HG03108 (cell line): Measurements from ENCODE around the gene RARG.
"Not testable (repeated sequence)": the region's sequence is repeated elsewhere in the genome, so short reads cannot be mapped to it uniquely, and the experiment has no call there.

Experiments
- ATAC-seq: cut with Tn5 transposase; IDR thresholded peaks from one replicate; pipeline ENCODE4 v1.9.1; 2021; ENCODE audit warnings: moderate library complexity; ENCODE audit not compliant: unreplicated experiment

Gene RARG

DNA sequence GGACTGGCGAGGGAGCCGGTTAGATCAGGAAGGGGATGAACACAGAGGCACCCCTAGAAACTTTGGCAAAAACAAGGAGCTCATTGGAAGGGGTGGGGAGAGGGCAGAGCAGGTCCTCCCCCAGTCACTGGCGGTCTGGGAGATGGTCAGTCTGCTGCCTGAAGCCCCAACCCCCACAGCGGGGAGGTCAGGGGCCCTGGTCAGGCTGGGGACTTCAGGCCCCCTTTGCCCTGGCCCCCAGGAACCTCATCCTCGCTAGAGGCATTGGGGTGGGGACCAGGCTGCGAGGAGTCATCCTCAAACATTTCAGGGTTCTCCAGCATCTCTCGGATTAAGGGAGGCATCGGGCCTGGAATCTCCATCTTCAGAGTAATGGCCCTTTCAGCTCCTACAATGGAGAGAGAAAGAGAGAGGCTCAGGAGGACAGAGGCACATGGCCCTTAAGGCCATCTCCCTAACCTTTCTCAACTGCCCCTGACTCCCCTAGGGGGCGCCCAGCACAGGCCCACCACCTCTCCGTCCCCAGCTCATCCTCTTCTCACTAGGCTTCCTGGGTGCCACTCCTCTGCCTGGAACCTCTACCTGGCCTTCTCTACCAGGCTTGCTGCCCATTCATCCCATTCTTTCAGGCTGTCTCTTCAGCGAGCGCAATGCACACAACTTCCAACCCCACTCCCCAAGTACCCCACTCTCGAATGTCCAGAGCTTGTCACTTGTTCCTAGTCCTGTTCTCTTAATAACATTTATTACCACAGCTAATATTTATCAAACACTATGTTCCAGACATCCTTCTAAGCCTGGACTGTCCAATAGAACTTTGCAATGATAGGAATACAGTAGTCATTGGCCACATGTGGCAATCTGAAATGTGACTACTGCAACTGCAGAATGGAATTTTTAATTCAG is 20.3 kb downstream of the RARG start:
- no peak for ATAC-seq

DNA sequence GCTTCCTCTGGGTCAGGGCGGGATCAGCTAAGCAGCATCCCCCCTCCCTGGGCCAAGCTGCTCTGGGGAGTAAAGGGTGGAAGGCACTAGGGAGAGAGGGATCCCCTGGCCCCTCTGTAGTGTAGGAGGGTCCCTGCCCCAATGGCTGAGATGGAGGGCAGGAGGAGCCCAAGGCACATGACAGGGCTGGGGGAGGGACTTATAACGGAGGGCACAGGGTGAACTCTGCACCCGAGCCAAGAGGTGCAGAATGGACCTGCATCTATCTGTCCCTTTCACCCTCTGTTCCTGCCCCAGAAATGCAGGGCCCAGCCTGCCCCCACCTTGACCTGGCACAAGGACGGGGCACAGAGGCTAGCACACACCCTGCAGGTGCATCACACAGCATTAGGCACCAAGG is 21.2 kb downstream of the RARG start:
- no peak for ATAC-seq

DNA sequence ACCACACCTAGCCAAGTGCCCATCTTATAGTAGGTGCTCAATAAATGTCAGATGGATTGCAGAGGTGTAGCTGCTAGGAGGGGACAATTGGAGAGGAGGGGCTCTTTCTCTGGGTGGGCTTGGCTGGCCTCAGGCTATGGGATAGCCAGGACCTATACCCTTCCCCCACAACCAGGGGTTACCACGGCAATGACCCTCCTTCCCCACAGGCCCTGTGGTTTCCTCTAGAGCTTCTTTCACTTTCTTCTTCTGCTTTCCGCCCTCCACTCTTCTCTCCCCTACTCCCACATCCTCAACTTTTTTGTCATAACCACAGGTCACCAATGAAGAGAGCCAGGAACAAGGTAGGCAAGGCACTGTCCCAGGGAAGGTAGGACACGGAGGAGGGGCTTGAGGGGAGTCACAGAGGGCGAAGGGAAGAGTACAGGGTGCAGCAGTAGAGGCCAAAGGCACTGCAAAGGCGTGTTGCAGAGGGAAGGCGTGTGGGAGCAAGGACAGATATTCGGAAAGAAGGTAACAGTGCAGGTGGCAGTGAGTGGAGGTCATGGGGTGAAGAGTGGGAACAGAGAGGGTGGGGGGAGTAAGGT is 23.0 kb downstream of the RARG start:
- ATAC-seq: peak; percentile 43

DNA sequence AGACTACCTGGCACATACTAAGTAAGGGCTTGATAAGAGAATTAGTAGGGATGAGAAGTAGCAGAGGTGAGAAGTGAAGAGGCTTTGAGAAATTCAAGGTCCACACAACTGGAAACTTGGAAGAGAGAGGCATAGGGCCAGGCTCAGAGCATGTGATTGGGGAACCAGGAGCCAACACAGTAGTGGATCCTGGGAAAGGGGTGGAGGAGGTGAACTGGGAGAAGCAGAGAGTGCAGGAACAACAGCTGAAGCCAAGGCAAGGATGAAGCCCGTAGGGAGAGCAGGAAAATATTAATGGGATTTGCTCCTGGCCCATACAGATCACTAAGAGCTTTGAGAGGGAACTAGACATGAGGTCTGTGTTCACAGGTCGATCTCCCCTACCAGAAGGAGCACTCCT is 23.6 kb downstream of the RARG start:
- ATAC-seq: no peak

DNA sequence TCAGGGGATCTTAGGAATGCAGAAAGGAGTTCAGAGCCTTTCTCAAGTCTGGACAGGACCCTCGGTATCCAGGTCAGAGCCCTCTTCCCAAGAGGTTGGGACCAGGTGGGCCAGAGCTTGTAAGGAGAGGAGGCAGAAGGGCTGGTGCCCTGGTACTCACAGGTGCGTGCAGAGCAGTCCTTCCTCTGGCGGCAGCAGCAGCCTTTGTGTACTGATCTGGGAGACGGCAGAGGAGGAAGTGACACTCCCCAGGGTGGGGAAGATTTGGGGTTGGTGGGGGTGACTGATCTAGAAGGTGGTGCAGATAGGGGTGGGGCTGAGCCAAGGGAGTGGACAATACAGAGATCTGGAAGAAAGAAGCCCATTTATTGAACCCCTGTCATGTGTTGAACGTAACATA is 25.0 kb downstream of the RARG start, which contains the start of gene ITGB7:
ITGB7 (minus strand) TSS at position 210 of the 400 bp plus-strand sequence. CDS start 6,808 bp downstream, outside the sequence.
- ATAC-seq: no peak

DNA sequence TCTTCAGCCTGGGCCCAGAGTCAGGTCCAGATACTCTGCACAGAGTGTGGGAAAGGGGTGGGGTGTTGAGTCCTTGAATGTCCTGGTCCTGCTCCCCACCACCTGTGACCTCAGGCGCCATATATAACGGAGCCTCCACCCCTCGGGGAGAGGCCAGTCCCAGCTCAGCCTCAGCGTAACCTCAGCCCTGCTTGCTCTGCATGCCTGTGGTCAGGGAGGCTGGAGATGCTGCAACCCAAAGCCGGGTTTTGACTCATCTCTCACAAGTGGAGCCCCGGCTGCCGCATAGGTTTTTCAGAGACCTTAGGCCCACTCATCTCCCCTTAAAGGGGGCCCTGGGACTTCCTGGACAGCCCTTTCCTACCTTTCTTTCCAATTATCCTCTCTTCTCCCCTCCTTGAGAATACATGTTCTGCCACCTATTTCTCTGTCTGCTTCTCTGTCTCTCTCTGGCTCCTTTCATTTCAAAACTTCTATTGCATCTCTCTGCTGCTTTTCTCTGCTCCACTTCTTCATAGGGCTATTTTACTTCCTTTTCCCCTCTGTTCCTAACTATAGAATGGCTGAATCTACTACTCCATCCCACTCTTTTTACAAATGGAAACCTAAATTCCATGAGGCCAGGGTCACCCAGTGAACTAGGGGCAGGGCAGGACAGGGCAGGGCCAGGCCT is 26.1 kb downstream of the RARG start:
- ATAC-seq: peak; percentile 61

DNA sequence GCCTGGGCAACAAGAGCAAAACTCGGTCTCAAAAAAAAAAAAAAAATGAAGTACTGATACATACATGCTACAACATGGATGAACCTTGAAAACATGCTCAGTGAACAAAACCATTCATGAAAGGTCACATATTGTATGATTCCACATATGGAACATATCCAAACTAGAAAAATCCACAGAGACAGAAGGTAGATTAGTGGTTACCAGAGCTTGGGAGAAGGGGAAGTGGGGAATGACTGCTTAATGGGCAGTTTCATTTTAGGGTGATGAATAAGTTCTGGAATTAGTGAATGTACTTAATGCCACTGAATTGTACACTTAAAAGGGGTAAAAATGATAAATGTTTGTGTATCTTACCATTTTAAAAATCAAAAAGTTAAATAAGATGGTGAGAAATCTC is 27.7 kb downstream of the RARG start:
- no peak for ATAC-seq

DNA sequence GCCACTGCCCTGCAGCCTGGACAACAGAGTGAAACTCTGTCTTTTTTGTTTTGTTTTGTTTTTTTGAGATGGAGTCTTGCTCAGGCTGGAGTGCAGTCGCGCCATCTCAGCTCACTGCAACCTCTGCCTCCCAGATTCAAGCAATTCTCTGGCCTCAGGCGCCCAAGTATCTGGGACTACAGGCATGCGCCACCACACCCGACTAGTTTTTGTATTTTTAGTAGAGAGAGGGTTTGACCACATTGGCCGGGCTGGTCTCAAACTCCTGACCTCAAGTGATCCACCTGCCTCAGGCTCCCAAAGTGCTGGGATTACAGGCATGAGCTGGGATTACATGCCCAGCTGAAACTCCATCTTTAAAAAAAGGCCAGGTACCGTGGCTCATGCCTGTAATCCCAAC is 29.7 kb downstream of the RARG start:
- ATAC-seq: not testable (repeated sequence)

DNA sequence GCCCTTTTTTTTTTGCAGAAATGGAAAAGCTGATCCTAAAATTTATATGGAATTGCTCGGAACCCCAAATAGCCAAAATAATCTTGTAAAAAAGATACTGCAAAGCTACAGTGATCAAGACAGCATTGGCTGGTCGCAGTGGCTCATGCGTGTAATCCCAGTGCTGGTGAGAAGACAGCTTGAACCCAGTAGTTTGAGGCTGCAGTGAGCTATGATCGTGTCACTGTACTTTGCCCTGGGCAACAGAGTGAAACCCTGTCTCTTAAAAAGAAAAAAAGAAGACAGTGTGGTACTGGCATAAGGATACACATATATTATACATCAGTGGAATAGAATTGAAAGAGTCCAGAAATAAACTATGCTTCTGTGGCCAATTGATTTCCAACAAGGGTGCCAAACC is 30.4 kb downstream of the RARG start:
- no peak for ATAC-seq

DNA sequence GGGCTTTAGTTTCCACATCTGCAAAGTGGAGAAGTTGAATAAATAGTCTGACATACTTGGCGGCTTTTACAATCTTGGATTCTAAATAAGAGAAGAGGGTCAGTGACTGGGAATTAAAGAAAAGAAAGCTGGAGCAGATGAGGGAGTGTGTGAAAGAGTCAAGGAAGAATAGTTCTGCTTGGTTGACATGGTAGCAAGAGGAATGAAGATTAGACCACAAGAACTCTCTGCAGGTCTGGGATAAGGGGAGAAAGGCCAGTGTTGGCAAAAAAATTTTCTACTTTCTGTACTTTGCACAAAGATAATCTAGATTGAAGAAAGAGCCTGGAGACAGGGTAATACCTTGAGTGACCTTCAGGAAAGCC is 30.9 kb downstream of the RARG start:
- no peak for ATAC-seq

DNA sequence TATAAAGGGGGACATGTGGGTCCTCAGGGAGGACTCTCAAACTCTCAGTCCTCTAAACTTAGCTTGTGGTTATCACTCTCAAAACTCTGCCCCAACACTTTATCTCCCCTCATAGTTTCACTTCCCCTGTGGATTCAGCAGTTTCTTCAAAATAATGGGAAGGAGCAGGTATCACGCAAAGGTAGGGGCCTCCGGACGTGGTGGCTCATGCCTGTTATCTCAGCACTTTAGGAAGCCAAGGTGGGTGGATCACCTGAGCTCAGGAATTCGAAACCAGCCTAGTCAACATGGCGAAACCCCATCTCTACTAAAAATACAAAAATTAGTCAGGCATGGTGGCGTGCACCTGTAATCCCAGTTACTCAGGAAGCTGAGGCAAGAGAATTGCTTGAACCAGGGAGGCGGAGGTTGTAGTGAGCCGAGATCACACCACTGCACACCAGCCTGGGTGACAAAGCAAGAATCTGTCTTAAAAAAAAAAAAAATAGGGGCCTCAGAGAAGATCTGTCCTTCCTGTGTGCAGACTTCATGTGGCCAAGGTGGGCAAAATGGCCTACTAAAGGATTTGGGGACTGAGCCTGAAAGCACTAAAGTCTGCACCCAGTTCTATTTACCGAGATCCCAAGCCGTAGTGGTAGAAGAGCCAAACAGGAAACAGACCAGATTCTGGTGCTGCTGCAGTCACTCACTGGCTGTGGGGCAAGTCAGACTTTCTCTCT is 31.4 kb downstream of the RARG start:
- peak; percentile 56 for ATAC-seq

DNA sequence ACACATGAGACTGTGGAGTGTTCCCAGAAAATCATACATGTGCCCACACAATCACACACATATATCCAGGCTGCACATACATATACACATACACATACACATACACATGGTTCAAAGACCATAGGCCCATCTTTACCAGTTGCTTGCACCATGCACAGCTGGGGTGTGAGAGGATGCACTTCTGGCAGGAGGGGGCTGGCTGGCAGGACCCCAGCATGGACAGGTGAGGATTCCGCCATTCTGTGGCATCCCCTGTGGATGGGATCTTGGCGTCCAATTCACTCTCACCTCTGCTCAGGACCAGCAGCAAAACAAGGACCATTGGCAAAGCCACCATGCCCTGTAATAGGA is 31.9 kb downstream of the RARG start:
- peak; percentile 10 for ATAC-seq

DNA sequence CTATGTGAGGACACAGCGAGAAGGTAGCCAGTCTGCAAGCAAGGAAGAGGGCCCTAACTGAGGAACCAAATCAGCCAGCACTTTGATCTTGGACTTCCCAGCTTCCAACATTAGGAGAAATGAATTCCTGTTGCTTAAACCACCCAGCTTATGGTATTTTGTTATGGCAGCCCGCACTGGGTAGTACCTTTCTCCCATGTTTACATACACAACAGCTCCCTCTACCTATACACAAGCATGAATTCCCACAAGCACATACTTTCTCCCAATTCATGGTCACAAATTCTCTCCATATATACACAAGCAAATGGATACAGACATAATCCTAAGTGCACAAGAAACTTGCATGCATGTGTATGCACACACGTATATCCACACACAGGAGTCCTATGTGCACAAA is 32.3 kb downstream of the RARG start:
- ATAC-seq: no peak

DNA sequence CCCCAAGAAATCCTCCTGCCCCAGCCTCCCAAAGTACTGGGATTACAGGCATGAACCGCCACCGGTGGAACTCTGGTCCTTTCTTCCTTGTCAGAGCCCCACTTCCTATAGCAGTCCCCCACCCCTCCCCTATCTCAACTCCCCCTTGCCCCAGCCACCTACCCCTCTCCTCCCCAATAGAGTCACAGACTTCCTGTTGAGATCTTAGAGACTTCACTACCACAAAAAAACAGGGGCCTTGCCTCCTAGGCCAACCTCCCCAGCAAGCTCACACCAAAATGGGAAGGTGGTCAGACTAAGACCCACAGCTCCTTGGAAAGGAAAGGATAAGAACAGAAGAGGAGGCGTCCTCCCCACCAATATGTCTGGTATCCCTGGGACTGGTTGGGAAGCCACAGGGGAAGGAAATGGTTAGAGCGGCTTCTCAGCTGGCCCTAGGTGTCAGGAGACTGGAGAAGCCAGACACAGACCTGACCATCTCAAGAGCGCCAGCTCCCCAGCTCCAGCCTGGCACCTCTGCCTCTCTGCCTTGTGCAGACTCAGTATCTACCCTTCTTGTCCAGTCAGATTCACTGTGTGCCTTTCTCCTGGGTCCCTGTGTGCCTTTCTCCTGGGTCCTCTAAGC is 33.4 kb downstream of the RARG start:
- ATAC-seq: no peak

DNA sequence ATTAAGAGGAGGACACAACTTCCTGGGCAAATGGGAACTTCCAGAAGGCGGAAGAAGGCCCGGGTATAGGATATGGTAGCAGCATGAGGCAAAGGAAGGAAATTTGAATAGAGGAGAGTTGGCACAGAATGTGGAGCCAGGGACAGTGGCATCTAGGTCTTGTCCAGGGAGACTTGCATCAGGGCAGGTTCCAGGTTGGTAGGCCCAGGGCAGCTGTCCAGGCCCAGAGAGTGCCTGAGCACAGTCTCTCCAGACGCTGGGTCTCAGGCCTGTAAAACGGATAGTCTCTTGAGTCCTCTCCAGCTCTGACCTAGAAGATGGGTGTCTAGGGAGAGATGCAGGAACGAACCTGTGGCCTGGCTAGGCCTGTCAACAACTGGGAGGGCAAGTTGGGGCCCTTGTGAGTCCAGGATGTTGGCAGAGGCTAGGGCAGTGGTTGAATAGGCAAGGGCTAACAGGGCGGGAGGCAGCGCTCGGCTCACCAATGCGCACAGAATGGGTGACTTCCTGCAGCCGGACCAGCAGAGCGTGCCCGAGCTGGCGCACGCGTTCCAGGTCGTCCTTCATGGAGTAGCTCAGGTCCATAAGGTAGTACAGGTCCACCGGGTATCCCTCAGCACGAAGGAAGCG is 34.9 kb downstream of the RARG start:
- ATAC-seq: no peak

DNA sequence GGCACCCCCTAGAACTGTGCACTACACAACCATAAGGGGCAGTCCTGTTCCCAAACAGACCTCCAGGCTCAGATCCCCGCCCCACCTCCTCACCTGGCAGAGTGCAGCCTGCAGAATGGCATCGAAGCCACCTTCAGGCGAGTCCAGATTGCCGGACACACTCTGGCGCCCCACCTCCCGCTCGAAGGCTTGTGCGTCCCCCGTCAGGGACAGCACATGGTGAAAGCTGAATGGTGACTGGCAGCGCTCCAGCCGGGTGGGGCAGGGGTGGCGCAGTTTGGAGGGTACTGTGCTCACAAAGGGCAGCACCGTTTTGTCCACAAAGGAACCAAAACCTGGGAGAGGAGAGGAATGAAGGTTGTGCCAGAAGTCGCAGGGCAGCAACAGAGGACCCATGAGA is 35.5 kb downstream of the RARG start:
- no peak for ATAC-seq

DNA sequence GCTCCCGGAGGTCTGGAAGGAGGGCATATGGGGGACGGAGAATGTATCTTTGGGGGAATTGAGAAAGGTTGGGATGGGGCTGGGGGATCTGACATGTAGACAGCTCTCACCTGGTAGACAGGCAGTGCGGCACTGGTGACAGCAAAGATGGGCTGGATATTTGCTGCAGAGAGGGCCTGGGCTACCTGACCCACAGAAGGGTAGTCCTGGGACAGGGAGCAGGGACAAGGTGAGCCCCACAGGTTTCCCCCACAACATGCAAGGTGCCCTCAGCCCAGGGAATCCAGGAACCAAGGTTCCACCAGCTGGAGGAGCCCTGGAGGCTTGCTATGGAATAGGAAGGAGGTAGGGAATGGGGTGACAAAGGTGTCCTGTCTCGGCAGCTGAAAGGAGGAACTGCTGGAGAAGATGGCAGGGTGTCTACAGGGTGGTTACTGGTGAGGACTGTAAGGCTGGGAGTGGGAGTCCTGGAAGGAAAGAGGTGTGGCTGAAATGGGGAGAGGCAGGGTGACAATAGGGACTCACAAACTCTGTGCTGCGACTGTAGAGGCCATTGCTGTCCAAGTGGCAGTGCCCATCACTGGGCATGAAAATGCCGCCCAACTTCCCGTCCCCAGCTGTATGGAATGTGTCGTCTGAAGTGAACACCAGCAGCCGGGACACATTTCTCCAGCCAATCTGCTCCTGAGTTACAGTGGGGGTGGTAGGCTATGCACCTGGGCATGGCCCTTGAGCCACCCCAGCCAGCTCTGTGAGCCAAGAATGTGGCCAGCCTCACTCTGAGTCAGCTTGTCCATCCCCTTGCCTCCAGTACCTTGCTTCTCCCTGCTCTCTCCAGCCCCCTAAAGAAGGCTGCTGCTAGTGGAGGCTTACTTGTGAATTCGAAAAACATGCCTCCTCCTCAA is 36.2 kb downstream of the RARG start:
- no peak for ATAC-seq

DNA sequence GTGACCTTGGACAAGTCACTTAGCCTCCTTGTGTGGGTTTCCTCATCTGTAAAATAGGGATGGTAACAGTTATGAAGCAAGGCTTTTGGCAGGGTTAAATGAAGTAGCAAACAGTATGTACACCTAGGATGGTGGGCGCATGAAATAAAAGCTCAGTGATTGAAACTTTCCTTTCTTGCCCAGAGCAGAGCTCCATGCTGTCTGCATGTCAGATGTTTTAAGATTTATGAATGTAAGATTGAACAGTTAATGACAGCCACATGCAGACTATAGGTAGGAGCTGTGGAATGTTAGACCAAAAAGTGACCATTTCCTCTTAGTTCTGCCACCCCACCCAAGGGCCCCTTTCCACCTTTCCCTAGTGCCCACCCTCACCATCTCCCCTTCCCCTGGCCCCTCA is 37.0 kb downstream of the RARG start:
- no peak for ATAC-seq

DNA sequence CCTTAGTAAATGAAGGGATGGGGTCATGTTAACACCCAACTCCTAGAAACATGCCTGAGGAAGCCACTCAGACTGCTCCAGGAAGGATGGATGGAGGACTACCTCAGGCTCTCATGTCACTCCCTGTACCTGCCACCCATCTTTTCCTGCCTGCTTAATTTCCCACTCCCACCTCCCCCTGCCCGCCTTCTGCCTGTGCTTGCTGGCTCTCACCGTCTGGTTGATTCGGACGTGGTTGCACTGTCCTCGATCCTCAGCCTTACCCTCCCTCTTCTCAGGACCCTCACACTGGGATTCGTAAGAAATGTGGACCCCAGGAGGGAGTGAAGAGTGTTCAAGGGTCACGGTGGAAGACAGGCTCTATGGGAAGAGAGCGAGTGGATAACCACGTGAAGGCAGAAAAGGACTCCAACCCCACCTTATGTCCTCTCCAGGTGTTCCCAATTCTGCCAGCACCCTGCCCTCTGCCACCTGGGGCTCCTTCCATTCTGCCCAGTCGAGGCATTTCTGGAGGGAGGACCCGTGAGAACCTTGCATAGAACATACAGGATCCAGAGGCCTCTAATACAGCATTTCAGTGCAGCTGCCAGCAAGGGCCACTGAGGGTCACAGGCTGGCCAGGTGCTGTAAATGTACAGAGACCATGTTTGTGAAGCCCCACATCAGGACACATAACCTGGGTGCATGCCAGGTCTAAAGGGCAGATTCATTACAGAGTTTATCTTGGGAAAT is 37.9 kb downstream of the RARG start:
- ATAC-seq: no peak
